HFFc6 (cell line): ENCODE data around the gene ENPP4. TPM values are rescaled to one million over a fixed set of nuclear protein-coding genes. Genes with fewer than 3 reads are reported as not detected.
"Not testable (repeated sequence)": the region's sequence is repeated elsewhere in the genome, so short reads cannot be mapped to it uniquely, and the experiment has no call there.

Experiments
- DNase-seq: peaks from one replicate; pipeline ENCODE4 v3.0.0-alpha.2; 2018
- H3K27ac Mint-ChIP-seq: 2 replicates; pipeline ENCODE4 v1.8.0; 2020; ENCODE audit warnings: mild to moderate bottlenecking, mixed read lengths
- H3K27me3 Mint-ChIP-seq: 2 replicates; pipeline ENCODE4 v1.8.0; 2021; ENCODE audit warnings: mild to moderate bottlenecking, moderate library complexity, mixed read lengths; ENCODE audit not compliant: insufficient read depth
- H3K36me3 Mint-ChIP-seq: 2 replicates; pipeline ENCODE4 v1.8.0; 2021; ENCODE audit warnings: low read depth, mixed read lengths
- H3K4me1 Mint-ChIP-seq: 2 replicates; pipeline ENCODE4 v1.8.0; 2020; ENCODE audit warnings: low read depth, mixed read lengths
- H3K4me3 Mint-ChIP-seq: 2 replicates; pipeline ENCODE4 v1.8.0; 2020; ENCODE audit warnings: mild to moderate bottlenecking, moderate library complexity, mixed read lengths
- H3K9me3 Mint-ChIP-seq: 2 replicates; pipeline ENCODE4 v1.8.0; 2020; ENCODE audit warnings: mild to moderate bottlenecking, mixed read lengths
- CTCF ChIP-seq: fragments of 200-600 bp; sonication (generic); IDR thresholded peaks from 2 replicates; pipeline ENCODE4 v1.5.0; 2021; ENCODE audit warnings: antibody characterized with exemption, mild to moderate bottlenecking
- total RNA-seq, 6 experiments: library from RNA; stranded (reverse); fragmentation: NEBNext Ultra II Directional; extraction: Animal tissue kit (Norgen Biotek cat#: 25700); gene quantifications; 2 replicates in 1 of 6; 3 replicates in 5 of 6; pipeline ENCODE4 v1.2.3, GENCODE V29; 2021

ENPP4 gene
- total RNA-seq, 6 experiments from 2014 or later = 0.05 TPM; not detected in 5

- Mint-ChIP-seq H3K4me3 (no peak overlapping the region), H3K4me1 (no peaks in the 10 kb centered on the region), H3K36me3 (no peaks in the 10 kb centered on the region), H3K27ac (no peak overlapping the region), H3K27me3 (no peaks in the 10 kb centered on the region; the same call in 1 of the 2 replicates), H3K9me3 (no peaks in the 10 kb centered on the region; the same call in 1 of the 2 replicates)
- no peak for TF ChIP-seq CTCF
- DNase-seq = no peak
Measured at GRCh38 chr6:46130666-46131065, 877 bp downstream of the ENPP4 start.

DNA sequence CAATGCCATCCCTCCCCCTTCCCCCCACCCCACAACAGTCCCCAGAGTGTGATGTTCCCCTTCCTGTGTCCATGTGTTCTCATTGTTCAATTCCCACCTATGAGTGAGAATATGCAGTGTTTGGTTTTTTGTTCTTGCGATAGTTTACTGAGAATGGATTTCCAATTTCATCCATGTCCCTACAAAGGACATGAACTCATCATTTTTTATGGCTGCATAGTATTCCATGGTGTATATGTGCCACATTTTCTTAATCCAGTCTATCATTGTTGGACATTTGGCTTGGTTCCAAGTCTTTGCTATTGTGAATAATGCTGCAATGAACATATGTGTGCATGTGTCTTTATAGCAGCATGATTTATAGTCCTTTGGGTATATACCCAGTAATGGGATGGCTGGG lies 1.5 kb downstream of the ENPP4 start:
- not testable (repeated sequence) for H3K4me3 Mint-ChIP-seq, DNase-seq, H3K4me1 Mint-ChIP-seq, H3K27me3 Mint-ChIP-seq, H3K9me3 Mint-ChIP-seq, H3K36me3 Mint-ChIP-seq, H3K27ac Mint-ChIP-seq

- Mint-ChIP-seq H3K4me3 (no peak overlapping the region), H3K36me3 (no peaks in the 10 kb centered on the region), H3K27ac (no peak overlapping the region), H3K4me1 (no peaks in the 10 kb centered on the region), H3K27me3 (no peaks in the 10 kb centered on the region; the same call in 1 of the 2 replicates), H3K9me3 (no peaks in the 10 kb centered on the region; the same call in 1 of the 2 replicates)
- TF ChIP-seq CTCF = no peak
- no peak for DNase-seq
Measured at GRCh38 chr6:46134216-46134615, 4.4 kb downstream of the ENPP4 start.

DNA sequence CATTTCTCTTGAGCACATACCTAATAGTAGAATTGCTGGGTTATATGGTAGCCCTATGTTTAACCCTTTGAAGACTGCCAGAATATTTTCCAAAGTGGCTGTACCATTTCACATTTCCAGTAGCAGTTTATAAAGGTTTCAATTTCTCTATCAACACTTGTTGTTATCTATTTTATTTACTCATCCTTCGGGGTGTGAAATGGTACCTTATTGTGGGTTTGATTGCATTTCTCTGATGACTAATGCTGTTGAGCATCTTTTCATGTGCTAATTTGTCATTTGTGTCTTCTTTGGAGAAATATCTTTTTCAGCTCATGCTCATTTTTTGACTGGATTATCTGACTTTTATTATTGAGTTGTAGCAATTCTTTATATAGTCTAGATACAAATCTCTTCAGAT lies 5.4 kb downstream of the ENPP4 start:
- H3K36me3 Mint-ChIP-seq = no peaks in the 10 kb centered on the region
- no peaks in the 10 kb centered on the region for H3K27me3 Mint-ChIP-seq
- no peak overlapping the region for H3K4me3 Mint-ChIP-seq
- no peaks in the 10 kb centered on the region; the same call in 1 of the 2 replicates for H3K9me3 Mint-ChIP-seq
- no peak overlapping the region for H3K27ac Mint-ChIP-seq
- no peak for DNase-seq
- H3K4me1 Mint-ChIP-seq = no peaks in the 10 kb centered on the region
- no peak for TF ChIP-seq CTCF

DNA sequence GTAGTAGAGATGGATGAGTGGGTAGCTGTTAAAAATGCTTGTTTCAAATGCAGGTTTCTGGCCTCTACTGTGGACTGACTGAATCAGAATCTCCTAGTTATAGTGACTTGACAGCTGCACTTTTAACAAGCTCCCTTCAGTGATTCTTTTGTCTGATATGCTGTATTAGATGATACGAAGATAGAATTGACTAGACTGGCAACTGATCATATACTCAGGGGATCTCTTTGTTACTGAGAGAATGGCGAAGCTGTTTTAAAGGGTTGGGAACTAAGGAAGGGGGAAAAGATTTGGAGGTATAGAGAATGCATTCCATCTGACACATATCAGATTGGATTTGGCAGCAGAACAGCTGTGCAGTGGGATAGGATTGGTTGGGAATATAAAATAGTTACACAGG lies 7.0 kb downstream of the ENPP4 start:
- no peaks in the 10 kb centered on the region; the same call in 1 of the 2 replicates for H3K9me3 Mint-ChIP-seq
- no peaks in the 10 kb centered on the region for H3K4me1 Mint-ChIP-seq
- H3K36me3 Mint-ChIP-seq = no peaks in the 10 kb centered on the region

DNA sequence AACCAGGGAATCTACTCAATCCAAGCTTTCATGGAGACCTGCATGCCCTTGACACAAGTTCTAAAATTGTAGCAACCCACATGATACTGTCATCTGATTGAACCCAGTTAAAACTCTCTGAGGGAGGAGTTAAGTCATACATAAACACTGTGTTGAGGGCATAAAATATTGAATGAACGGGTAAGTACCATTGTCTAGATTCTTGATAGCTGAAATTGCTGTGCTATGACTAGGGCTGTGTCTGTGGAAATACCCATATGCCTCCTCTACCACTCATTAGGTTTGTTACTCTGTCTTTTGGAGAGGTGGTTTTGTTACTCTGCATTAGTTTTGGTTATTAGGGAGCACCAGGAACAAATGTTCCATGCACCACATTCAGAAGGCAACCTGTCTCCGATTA lies 7.6 kb downstream of the ENPP4 start:
- no peaks in the 10 kb centered on the region for H3K27me3 Mint-ChIP-seq
- TF ChIP-seq CTCF = no peak
- no peak overlapping the region for H3K4me3 Mint-ChIP-seq
- H3K27ac Mint-ChIP-seq = no peak overlapping the region
- H3K36me3 Mint-ChIP-seq = no peaks in the 10 kb centered on the region
- H3K4me1 Mint-ChIP-seq = no peaks in the 10 kb centered on the region
- no peaks in the 10 kb centered on the region; the same call in 1 of the 2 replicates for H3K9me3 Mint-ChIP-seq
- DNase-seq = no peak

More for the DNA sequence above, 7.0 kb downstream of the ENPP4 start:
- TF ChIP-seq CTCF = no peak
- Mint-ChIP-seq H3K27me3 (no peaks in the 10 kb centered on the region), H3K27ac (no peak overlapping the region), H3K4me3 (no peak overlapping the region)
- DNase-seq = no peak
